K562 (cell line): Measurements from ENCODE around the gene SPTBN2. TPM values are rescaled to one million over a fixed set of nuclear protein-coding genes. Genes with fewer than 3 reads are reported as not detected.

ENCODE experiments used
- ARID2 ChIP-seq: fragments of 450-650 bp; IDR thresholded peaks from 2 replicates; pipeline ENCODE4 v1.6.1; 2017; ENCODE audit warnings: antibody characterized with exemption, mild to moderate bottlenecking
- BRD9 ChIP-seq: fragments of 450-650 bp; IDR thresholded peaks from 2 replicates; pipeline ENCODE4 v1.6.1; 2018; ENCODE audit warnings: low read depth; ENCODE audit not compliant: partially characterized antibody
- FOXP4 ChIP-seq: sonication (generic); formaldehyde crosslinking; IDR thresholded peaks from 2 replicates; pipeline ENCODE4 v1.8.0; 2022; ENCODE audit warnings: mild to moderate bottlenecking, missing genetic modification reagents, borderline replicate concordance
- KDM2B ChIP-seq: fragments of 250-450 bp; sonication (Bioruptor Pico); IDR thresholded peaks from 2 replicates; pipeline ENCODE4 v1.8.0; 2021; ENCODE audit warnings: mild to moderate bottlenecking, moderate library complexity
- POLR2A ChIP-seq: fragments of 450-650 bp; conservative IDR thresholded peaks from 2 replicates; pipeline ENCODE4 v1.6.1; 2016
- PTTG1 ChIP-seq: fragments of 450-650 bp; IDR thresholded peaks from 2 replicates; pipeline ENCODE4 v1.6.1; 2016; ENCODE audit warnings: low read depth, mild to moderate bottlenecking, missing genetic modification characterization, missing compliant biosample characterization
- RHOXF2B ChIP-seq: fragments of 250-450 bp; sonication (Bioruptor Pico); conservative IDR thresholded peaks from 2 replicates; pipeline ENCODE4 v1.5.1; 2021
- SIN3A ChIP-seq, 2 experiments: fragments of 150-350 bp in 1 of 2; IDR thresholded peaks; 2 replicates each; pipeline ENCODE4 v1.6.1; 2011 to 2016; ENCODE audit warnings: borderline replicate concordance in 2 of 2, low read depth in 2 of 2, low read length in 2 of 2, mild to moderate bottlenecking in 2 of 2, moderate library complexity in 2 of 2; ENCODE audit not compliant: control insufficient read depth in 1 of 2
- TBP ChIP-seq: optimal IDR thresholded peaks from 2 replicates; pipeline ENCODE3; 2011; ENCODE audit warnings: low read depth, low read length, improper control_type of control experiment
- ZBTB12 ChIP-seq: fragments of 250-450 bp; sonication (Bioruptor Pico); IDR thresholded peaks from 2 replicates; pipeline ENCODE4 v1.4.0; 2020
- ZNF23 ChIP-seq: fragments of 250-450 bp; sonication (Bioruptor Pico); IDR thresholded peaks from 2 replicates; pipeline ENCODE4 v1.4.0; 2020; ENCODE audit warnings: mild to moderate bottlenecking
- ZNF445 ChIP-seq: fragments of 250-450 bp; sonication (Bioruptor Pico); IDR thresholded peaks from 2 replicates; pipeline ENCODE4 v1.4.0; 2020; ENCODE audit warnings: low read depth, mild to moderate bottlenecking, moderate library complexity
- ZNF76 ChIP-seq: fragments of 250-450 bp; sonication (Bioruptor Pico); IDR thresholded peaks from 2 replicates; pipeline ENCODE4 v1.4.0; 2020; ENCODE audit warnings: mild to moderate bottlenecking, moderate library complexity, borderline replicate concordance
- polyA plus RNA-seq, 8 experiments: library from polyadenylated mRNA; depleted of rRNA in 4 of 8; stranded (reverse) in 5 of 8; unstranded in 3 of 8; fragments of >200 nt; fragmentation: Nextera tagmentation in 2 of 8; fragmentation: Illumina TruSeq in 1 of 8; extraction: Ambion mirVana in 2 of 8; extraction: Trizol in 1 of 8; gene quantifications; 2 replicates each; pipeline versions ENCODE4 v1.2.1 to v1.2.3, GENCODE V29; 2011 to 2014; ENCODE audit warnings: inconsistent platforms in 1 of 8, missing spikeins in 1 of 8
- total RNA-seq, 7 experiments: library from RNA; depleted of rRNA in 6 of 7; stranded (reverse); fragments of >200 nt in 6 of 7; fragmentation: Illumina TruSeq in 2 of 7; extraction: Trizol in 2 of 7; gene quantifications; 2 replicates each; pipeline versions ENCODE4 v1.2.1 to v1.2.3, GENCODE V29; 2011 to 2021; ENCODE audit warnings: low replicate concordance in 1 of 7
- TF ChIP-seq, protein P1 (sequence below), 2 experiments: fragments of 450-650 bp; IDR thresholded peaks; 2 replicates each; pipeline ENCODE4 v1.6.1; 2016
- TF ChIP-seq, protein P2 (sequence below): IDR thresholded peaks from 2 replicates; pipeline ENCODE4 v1.6.1; 2011; ENCODE audit warnings: borderline replicate concordance, low read depth, mild to moderate bottlenecking, moderate library complexity, low read length; ENCODE audit not compliant: insufficient read depth, poor library complexity, severe bottlenecking

SPTBN2 gene
- total and polyA plus RNA-seq, 9 of the 15 experiments (the other 6 are each of a cell fraction or from before 2014, with no cell fraction given), result 0.38 to 56.5 (median 19.7) TPM

- TF ChIP-seq, protein P1, sequence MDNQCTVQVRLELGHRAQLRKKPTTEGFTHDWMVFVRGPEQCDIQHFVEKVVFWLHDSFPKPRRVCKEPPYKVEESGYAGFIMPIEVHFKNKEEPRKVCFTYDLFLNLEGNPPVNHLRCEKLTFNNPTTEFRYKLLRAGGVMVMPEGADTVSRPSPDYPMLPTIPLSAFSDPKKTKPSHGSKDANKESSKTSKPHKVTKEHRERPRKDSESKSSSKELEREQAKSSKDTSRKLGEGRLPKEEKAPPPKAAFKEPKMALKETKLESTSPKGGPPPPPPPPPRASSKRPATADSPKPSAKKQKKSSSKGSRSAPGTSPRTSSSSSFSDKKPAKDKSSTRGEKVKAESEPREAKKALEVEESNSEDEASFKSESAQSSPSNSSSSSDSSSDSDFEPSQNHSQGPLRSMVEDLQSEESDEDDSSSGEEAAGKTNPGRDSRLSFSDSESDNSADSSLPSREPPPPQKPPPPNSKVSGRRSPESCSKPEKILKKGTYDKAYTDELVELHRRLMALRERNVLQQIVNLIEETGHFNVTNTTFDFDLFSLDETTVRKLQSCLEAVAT (IDR thresholded peaks at IDR 0.05), result no peak
- TF ChIP-seq, protein P2, sequence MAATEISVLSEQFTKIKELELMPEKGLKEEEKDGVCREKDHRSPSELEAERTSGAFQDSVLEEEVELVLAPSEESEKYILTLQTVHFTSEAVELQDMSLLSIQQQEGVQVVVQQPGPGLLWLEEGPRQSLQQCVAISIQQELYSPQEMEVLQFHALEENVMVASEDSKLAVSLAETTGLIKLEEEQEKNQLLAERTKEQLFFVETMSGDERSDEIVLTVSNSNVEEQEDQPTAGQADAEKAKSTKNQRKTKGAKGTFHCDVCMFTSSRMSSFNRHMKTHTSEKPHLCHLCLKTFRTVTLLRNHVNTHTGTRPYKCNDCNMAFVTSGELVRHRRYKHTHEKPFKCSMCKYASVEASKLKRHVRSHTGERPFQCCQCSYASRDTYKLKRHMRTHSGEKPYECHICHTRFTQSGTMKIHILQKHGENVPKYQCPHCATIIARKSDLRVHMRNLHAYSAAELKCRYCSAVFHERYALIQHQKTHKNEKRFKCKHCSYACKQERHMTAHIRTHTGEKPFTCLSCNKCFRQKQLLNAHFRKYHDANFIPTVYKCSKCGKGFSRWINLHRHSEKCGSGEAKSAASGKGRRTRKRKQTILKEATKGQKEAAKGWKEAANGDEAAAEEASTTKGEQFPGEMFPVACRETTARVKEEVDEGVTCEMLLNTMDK, result no peak
- no peak for TF ChIP-seq ZBTB12 (CRISPR knock-in tag)
- no peak for TF ChIP-seq ARID2
- TF ChIP-seq SIN3A (IDR thresholded peaks at IDR 0.05; ENCODE audit: borderline replicate concordance in 2 of 2, control insufficient read depth in 1 of 2, low read depth in 2 of 2, low read length in 2 of 2), result 0 out of 4 replicates have a peak, but pooled peaks of 1 of the 2 experiments have one; percentile 14
- TF ChIP-seq TBP, result no peak
- no peak for TF ChIP-seq POLR2A
- TF ChIP-seq ZNF23, result no peak
- TF ChIP-seq RHOXF2B (CRISPR knock-in tag), result no peak
- no peak for TF ChIP-seq BRD9
- no peak for TF ChIP-seq FOXP4 (CRISPR knock-in tag)
- TF ChIP-seq ZNF445, result no peak
- TF ChIP-seq KDM2B (CRISPR knock-in tag), result no peak
- no peak for TF ChIP-seq PTTG1
- no peak for TF ChIP-seq ZNF76 (CRISPR knock-in tag)
These were observed 52.0 kb downstream of the SPTBN2 start (continued) for GRCh38 chr11:66676931-66677598.
